ENCODE results near the gene DYNC2LI1. TPM values are rescaled to one million over a fixed set of nuclear protein-coding genes. Genes with fewer than 3 reads are reported as not detected.

The DYNC2LI1 gene
- total and polyA plus RNA-seq, 2 of the 8 experiments (the other 6 are each of a cell fraction or from before 2014, with no cell fraction given), result 3.9 to 7.6 TPM

GRCh38 chr2:43754180-43754579, 19.7 kb upstream of the DYNC2LI1 start:
- Histone ChIP-seq H3K79me1 (ENCODE audit: low read depth, low read length) (no peaks in the 10 kb centered on the region), H2BK12ac (ENCODE audit: low read depth, low read length) (no peak overlapping the region), H3K56ac (replicated peaks; ENCODE audit: insufficient read length, low read depth, low read length) (no peak overlapping the region), H2AFZ (ENCODE audit: low read length) (no peak overlapping the region), H2AK5ac (ENCODE audit: low read depth, low read length) (no peak overlapping the region), H3K4me1 (replicated peaks in 1 of 4; ENCODE audit: control insufficient read depth in 3 of 4, insufficient read depth in 4 of 4, low read length in 3 of 4) (peaks cover 0 to 4% (median 0%) of the 10 kb centered on the region in 4 experiments; a peak in 1 of 7 replicates), H3K9me3 (ENCODE audit: insufficient read depth in 2 of 2, low read depth in 1 of 2, low read length in 1 of 2) (no peaks in the 10 kb centered on the region), H3K4me3 (ENCODE audit: extremely low read depth in 1 of 4, insufficient read depth in 2 of 4, low read depth in 3 of 4, low read length in 4 of 4) (no peak overlapping the region), H4K91ac (replicated peaks; ENCODE audit: insufficient read length, low read length) (no peak overlapping the region), H2BK5ac (ENCODE audit: low read depth, low read length) (no peak overlapping the region), H3K4me2 (ENCODE audit: insufficient read depth in 1 of 2, low read depth in 2 of 2, low read length in 2 of 2) (no peak overlapping the region), H3K36me3 (ENCODE audit: control insufficient read depth in 2 of 4, insufficient read depth in 4 of 4, low read length in 3 of 4) (no peaks in the 10 kb centered on the region), H3K14ac (ENCODE audit: insufficient read length) (no peak overlapping the region), H3K27ac (ENCODE audit: low read depth, low read length) (no peak overlapping the region), H2BK120ac (replicated peaks; ENCODE audit: low read depth, low read length) (no peak overlapping the region), H3K18ac (ENCODE audit: extremely low read depth, low read length) (no peak overlapping the region), H3K79me2 (ENCODE audit: control insufficient read depth in 1 of 2, insufficient read depth in 2 of 2, low read length in 2 of 2) (no peaks in the 10 kb centered on the region), H3K9ac (replicated peaks in 1 of 4; ENCODE audit: extremely low read depth in 1 of 4, low read depth in 3 of 4, low read length in 3 of 4) (no peak overlapping the region), H4K20me1 (replicated peaks in 1 of 2; ENCODE audit: control insufficient read depth in 1 of 2, insufficient read depth in 2 of 2, low read length in 2 of 2) (no peaks in the 10 kb centered on the region), H3K27me3 (replicated peaks in 1 of 4; ENCODE audit: control insufficient read depth in 3 of 4, extremely low read depth in 1 of 4, insufficient read depth in 3 of 4, low read length in 3 of 4) (no peaks in the 10 kb centered on the region), H3K23ac (ENCODE audit: insufficient read length) (no peak overlapping the region), H2BK15ac (ENCODE audit: low read length) (no peak overlapping the region), H3K23me2 (ENCODE audit: low read depth, low read length) (no peaks in the 10 kb centered on the region; the same call in 1 of the 2 replicates), H4K8ac (ENCODE audit: extremely low read depth, insufficient read depth, low read length) (no peak overlapping the region), H2BK20ac (ENCODE audit: low read length) (no peak overlapping the region), H4K5ac (ENCODE audit: insufficient read length, low read depth, low read length) (no peak overlapping the region), H3K4ac (replicated peaks; ENCODE audit: insufficient read length, low read depth, low read length) (no peak overlapping the region)
- no peak for FAIRE-seq
- TF ChIP-seq KDM5A (IDR thresholded peaks at IDR 0.05; ENCODE audit: low read length) (no peak), CHD2 (IDR thresholded peaks at IDR 0.05; ENCODE audit: low read length) (no peak), CEBPB (IDR thresholded peaks at IDR 0.05; ENCODE audit: low read depth, low read length) (no peak), NRF1 (IDR thresholded peaks at IDR 0.05; ENCODE audit: low read depth, low read length) (no peak), MAX (IDR thresholded peaks at IDR 0.05) (no peak), CBX5 (IDR thresholded peaks at IDR 0.05; ENCODE audit: low read depth, low read length) (no peak), SIRT6 (IDR thresholded peaks at IDR 0.05; ENCODE audit: low read length) (no peak), ZNF274 (IDR thresholded peaks at IDR 0.05; ENCODE audit: borderline replicate concordance, extremely low read depth, low read length) (no peak), JUND (IDR thresholded peaks at IDR 0.05; ENCODE audit: low read length) (no peak), CBX8 (IDR thresholded peaks at IDR 0.05; ENCODE audit: borderline replicate concordance, low read depth, low read length) (no peak), SP1 (IDR thresholded peaks at IDR 0.05; ENCODE audit: low read depth, low read length) (no peak), CHD1 (IDR thresholded peaks at IDR 0.05; ENCODE audit: low read depth, low read length) (no peak), E2F6 (IDR thresholded peaks at IDR 0.05) (no peak)
- ChIA-PET POLR2A (ENCODE audit: partially characterized antibody) (no interaction called here), CTCF (ENCODE audit: partially characterized antibody) (no interaction called here)
- DNase-seq (ENCODE audit: low read depth in 1 of 2, low spot score in 2 of 2), result no peak
- 85% methylated on average over 7 of the region's 7 CpGs; no CpG with 5 or more reads in 1 of the 2 experiments for WGBS, 2 experiments (ENCODE audit: extremely low coverage in 1 of 2, insufficient coverage in 1 of 2, insufficient read length in 1 of 2, insufficient replicate concordance in 2 of 2, low coverage in 1 of 2, low lambda C conversion rate in 2 of 2, missing lambda C conversion rate in 1 of 2)
